GM18861 (cell line): ENCODE data around the gene PRKCE.
A peak's percentile ranks its signal among the peaks of the same experiment; 100 is the strongest.

ENCODE experiments used
- ATAC-seq: cut with Tn5 transposase; IDR thresholded peaks from one replicate; pipeline ENCODE4 v1.9.1; 2021; ENCODE audit not compliant: unreplicated experiment

Gene PRKCE

GRCh38 chr2:45651415-45652089 lies at the start of gene PRKCE:
TSS of gene PRKCE (plus strand) at chr2:45651675.
- ATAC-seq, result peak; percentile 13

GRCh38 chr2:45602624-45603023 lies 48.9 kb upstream of the PRKCE start:
- ATAC-seq, result no peak

- ATAC-seq, result no peak
Observed at GRCh38 chr2:45605116-45605515, 46.4 kb upstream of the PRKCE start.

DNA sequence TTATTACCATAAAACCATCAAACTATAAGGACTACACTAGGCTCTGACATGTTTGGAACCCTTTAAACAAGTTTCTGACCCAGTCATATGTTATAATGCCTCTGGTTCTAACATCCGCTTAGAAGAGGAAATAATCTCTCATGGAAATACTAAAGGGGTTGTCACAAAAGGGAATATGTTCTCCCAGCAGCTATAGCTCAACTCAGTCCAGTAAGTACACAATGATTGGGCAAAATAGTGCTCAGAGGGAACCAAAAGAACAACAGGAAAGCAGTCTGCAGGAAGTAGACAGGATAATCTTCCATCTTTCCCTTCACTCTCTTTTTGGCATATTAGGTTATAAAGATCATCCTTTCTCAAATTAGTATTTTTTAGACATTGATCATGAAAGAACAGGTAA lies 44.7 kb upstream of the PRKCE start:
- no peak for ATAC-seq

GRCh38 chr2:45607701-45608100 lies 43.8 kb upstream of the PRKCE start:
- ATAC-seq, result no peak

GRCh38 chr2:45610281-45611019 lies 41.0 kb upstream of the PRKCE start:
- peak; percentile 15 for ATAC-seq

DNA sequence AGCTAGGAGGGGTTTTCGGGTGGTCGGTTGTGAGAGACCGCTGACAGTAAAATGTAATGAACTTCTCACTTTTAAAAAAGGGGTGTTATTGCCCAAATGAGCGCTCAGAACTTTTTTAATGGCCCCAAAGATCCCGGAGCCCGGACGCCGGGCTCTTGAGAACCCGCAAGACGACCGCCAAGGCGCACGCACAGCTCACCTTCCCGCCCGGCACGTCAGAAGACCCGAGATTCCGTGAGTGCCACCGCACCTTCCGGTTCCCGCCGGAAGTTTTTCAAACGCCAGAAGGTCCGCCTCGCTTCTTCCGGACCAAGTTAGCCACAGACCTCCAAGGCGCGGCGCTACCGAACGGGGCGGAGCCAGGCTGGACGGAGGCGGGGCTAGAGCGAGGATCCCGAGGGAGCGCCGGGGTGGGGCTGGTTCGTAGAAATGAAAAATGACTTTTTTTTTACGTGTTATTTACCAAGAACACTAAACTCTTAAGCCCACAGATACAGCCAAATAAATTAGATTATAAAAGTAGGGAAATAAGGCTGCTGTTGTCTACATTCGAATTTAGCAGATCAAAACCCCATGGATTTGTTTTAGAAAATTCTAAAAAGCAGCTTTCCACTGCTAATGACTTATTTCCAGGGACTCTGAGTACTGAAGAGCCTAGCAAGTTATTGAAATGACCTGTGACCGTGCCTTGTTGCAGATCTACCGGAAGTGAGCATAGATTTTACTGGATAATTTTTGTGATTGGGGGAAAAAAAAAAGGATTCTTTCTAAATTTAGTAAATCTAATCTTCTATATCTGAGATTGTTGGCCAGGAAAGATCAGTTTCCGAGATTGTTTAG lies 40.2 kb upstream of the PRKCE start, which contains the start of gene SRBD1:
Gene SRBD1, minus strand, starts transcription at position 248 of the 840 bp plus-strand sequence. CDS start 5,826 bp downstream, outside the sequence.
- peak; percentile 81 for ATAC-seq

- ATAC-seq, result no peak
Observed at GRCh38 chr2:45612285-45612684, 39.2 kb upstream of the PRKCE start.

GRCh38 chr2:45612731-45613130 lies 38.7 kb upstream of the PRKCE start:
- ATAC-seq, result no peak

GRCh38 chr2:45614330-45614729 lies 37.1 kb upstream of the PRKCE start:
- ATAC-seq, result no peak

- no peak for ATAC-seq
Observed at GRCh38 chr2:45614871-45615415, 36.5 kb upstream of the PRKCE start.

GRCh38 chr2:45616658-45617411 lies 34.6 kb upstream of the PRKCE start:
- ATAC-seq, result no peak

GRCh38 chr2:45617496-45617895 lies 34.0 kb upstream of the PRKCE start:
- no peak for ATAC-seq

DNA sequence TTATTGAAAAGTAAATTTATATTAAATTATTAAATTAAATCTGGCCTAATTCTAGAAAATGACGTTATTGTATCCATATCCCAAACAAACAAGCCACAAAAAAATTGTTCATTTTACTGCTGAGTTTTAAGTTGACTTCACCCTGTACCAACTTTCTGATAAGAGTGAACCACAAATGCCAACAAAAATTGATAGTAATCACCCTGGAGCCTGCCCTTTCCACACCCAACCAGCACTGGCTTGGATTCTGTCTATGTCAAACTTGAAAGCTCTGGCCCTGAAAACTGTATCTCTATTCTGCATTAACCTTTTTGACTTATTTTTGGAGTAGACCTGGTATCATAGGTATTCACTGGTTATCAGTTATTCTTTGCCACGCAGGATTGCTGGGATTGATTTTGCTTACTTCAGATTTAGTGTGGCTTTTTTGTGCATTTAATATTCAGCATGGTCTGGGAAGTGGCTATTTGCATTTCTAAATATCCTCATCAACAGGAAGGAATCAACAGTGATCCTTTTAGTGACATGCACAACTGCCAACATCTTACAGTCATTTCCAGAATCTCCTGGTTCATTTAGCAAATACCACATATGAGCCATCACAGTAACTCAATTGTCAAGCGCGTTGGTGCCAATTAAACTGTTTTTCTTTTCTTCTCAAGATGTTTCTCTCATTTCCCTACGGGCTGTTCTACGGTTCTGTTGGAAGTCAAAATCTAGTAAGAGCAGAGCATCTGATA lies 29.0 kb upstream of the PRKCE start:
- no peak for ATAC-seq

- no peak for ATAC-seq
Observed at GRCh38 chr2:45623098-45623497, 28.4 kb upstream of the PRKCE start.

GRCh38 chr2:45625824-45626223 lies 25.7 kb upstream of the PRKCE start:
- no peak for ATAC-seq

- ATAC-seq, result no peak
Observed at GRCh38 chr2:45626387-45627221, 24.9 kb upstream of the PRKCE start.

- no peak for ATAC-seq
Observed at GRCh38 chr2:45627911-45628310, 23.6 kb upstream of the PRKCE start.

- no peak for ATAC-seq
Observed at GRCh38 chr2:45629971-45630370, 21.5 kb upstream of the PRKCE start.
